GM12873 (cell line): Measurements from ENCODE around the gene TTLL3.

Experiments used
- CTCF ChIP-seq: IDR thresholded peaks from 2 replicates; pipeline ENCODE4 v1.5.1; 2012; ENCODE audit warnings: low read depth, mild to moderate bottlenecking, moderate library complexity, low read length, control low read depth; ENCODE audit not compliant: insufficient read depth; ENCODE audit errors: missing control alignments

Gene TTLL3

GRCh38 chr3:9808345-9809037 is 1.6 kb upstream of the TTLL3 start:
- peak; percentile 44 for TF ChIP-seq CTCF

- no peak for TF ChIP-seq CTCF
Observed at GRCh38 chr3:9809239-9809614, 835 bp upstream of the TTLL3 start.

GRCh38 chr3:9810433-9810770 is 340 bp downstream of the TTLL3 start:
- TF ChIP-seq CTCF: no peak

- no peak for TF ChIP-seq CTCF
Observed at GRCh38 chr3:9810846-9811245, 784 bp downstream of the TTLL3 start.

GRCh38 chr3:9812870-9813483 is 2.9 kb downstream of the TTLL3 start:
- TF ChIP-seq CTCF: no peak

- TF ChIP-seq CTCF: no peak
Observed at GRCh38 chr3:9815986-9816385, 5.9 kb downstream of the TTLL3 start.

GRCh38 chr3:9817436-9817835 is 7.4 kb downstream of the TTLL3 start:
- TF ChIP-seq CTCF: no peak
